Omental fat pad (tissue), 4 donors: ENCODE data around the gene COL4A1. TPM values are rescaled to one million over a fixed set of nuclear protein-coding genes. Genes with fewer than 3 reads are reported as not detected.
A peak's percentile ranks its signal among the peaks of the same experiment; 100 is the strongest.

Source experiments
- ATAC-seq: fragments of 150-250 bp; one replicate; pipeline ENCODE4 v1.9.1; 2016; ENCODE audit warnings: mild to moderate bottlenecking, moderate library complexity; ENCODE audit not compliant: low FRiP score
- DNase-seq: peaks from one replicate; pipeline ENCODE4 v3.0.0-alpha.2; 2019; ENCODE audit warnings: low spot score
- total RNA-seq, 4 donors: library from RNA; depleted of rRNA; stranded (reverse); fragments of >200 nt; gene quantifications; one replicate each; pipeline ENCODE4 v1.1.0, GENCODE V29; 2016
- TF ChIP-seq, protein P1 (sequence below), 3 donors: fragments of 450-650 bp; IDR thresholded peaks; one replicate each; pipeline ENCODE4 v1.5.1; 2016 to 2017; ENCODE audit warnings: antibody characterized with exemption in 3 of 3, mild to moderate bottlenecking in 3 of 3, moderate library complexity in 2 of 3

COL4A1 gene
- total RNA-seq, 4 donors from 2014 or later: 611 to 1,113 (median 995) TPM

DNA sequence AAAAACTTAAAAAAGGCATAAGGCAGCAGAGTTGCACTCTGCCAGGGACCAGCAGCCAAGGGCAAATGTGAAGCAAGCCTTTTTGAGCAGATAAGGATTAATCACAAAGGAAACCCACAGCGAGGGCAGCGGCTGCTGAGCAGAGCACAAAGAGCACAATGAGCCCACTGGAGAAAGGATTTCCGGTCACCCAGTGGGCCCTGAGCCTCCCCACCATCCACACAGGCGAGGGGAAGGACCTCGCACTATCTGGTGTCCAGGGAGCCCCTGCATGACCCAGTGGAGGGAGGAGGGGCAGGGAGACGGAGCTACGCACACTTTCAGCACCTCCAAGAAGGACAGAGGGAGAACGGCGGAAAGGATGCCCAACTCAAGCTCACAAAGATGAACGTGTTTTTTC lies 40.0 kb downstream of the COL4A1 start:
- TF ChIP-seq, protein P1, sequence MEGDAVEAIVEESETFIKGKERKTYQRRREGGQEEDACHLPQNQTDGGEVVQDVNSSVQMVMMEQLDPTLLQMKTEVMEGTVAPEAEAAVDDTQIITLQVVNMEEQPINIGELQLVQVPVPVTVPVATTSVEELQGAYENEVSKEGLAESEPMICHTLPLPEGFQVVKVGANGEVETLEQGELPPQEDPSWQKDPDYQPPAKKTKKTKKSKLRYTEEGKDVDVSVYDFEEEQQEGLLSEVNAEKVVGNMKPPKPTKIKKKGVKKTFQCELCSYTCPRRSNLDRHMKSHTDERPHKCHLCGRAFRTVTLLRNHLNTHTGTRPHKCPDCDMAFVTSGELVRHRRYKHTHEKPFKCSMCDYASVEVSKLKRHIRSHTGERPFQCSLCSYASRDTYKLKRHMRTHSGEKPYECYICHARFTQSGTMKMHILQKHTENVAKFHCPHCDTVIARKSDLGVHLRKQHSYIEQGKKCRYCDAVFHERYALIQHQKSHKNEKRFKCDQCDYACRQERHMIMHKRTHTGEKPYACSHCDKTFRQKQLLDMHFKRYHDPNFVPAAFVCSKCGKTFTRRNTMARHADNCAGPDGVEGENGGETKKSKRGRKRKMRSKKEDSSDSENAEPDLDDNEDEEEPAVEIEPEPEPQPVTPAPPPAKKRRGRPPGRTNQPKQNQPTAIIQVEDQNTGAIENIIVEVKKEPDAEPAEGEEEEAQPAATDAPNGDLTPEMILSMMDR (IDR thresholded peaks at IDR 0.05): no peak
- DNase-seq (no peak), ATAC-seq (no peak)

DNA sequence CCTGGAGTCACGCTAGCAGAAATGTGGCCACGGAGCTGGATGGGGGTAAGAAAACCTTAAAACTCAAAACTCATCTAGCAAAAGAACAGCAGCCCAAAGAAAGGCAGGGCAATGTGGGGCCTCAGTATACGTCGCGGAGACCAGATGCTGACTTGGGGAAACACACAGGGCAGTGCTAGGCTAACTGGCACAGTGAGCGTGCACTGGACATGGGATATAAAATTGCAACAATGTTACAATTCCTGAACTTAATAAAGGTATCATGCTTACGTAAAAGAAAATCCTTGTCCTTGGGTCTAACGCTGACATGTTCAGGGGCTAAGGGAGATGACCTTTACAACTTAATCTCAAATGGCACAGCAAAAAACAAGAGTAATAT lies 40.5 kb downstream of the COL4A1 start:
- ATAC-seq (no peak), DNase-seq (no peak)
- TF ChIP-seq, protein P1 (IDR thresholded peaks at IDR 0.05): no peak

DNA sequence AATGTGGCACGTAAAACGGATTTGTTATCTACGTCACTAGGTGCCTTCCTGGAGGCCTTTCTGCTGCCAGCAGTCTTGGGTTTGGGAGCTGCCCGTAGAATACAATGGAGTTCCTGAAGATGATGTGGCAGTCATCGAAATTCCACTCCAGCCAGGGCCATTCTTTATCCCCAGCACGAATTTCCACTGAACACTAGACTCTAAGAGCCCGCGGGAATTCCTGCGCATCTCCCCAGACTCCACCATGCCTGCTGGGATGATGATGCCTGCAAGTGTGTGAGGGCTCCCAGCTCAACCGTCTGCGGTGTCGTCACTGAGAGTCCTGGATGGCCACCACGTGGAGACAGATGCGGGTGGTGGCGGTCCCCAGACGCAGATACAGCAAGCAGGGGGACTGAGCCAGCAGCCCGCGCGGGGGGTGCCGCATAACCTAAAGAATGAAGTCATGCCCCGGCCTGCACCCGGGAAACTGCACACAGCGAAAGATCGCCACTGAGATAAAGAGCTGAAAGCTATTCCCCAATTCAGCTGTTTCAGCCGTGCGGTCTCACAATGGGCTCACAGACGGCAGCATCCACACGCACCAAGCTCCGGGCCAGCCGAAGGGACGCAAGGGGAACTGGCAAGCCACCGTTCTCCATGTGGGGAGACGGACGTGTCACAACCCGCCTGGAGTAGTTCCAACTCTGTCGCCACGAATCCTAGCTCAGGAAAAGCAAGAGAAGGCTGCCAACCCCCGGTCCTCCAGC lies 41.1 kb downstream of the COL4A1 start:
- no peak for ATAC-seq
- TF ChIP-seq, protein P1 (IDR thresholded peaks at IDR 0.05): no peak
- DNase-seq: no peak

DNA sequence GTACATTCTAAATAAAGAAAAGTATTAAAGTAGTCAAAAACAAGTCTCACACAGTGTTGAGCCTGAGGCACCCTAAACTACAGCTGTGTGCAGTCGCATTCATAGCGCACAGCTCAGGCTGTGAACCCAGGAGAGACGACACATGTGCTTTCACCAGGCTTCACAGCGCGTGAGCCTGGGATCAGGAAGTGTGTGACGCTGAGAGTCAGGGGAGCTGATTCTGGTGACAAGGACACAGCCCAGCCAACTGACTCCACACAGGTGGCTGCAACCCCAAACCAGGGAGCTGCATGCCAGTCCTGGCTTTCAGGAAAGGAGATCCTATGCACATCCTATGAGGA lies 41.6 kb downstream of the COL4A1 start:
- TF ChIP-seq, protein P1 (IDR thresholded peaks at IDR 0.05): no peak
- DNase-seq: no peak
- peak; percentile 6 for ATAC-seq

DNA sequence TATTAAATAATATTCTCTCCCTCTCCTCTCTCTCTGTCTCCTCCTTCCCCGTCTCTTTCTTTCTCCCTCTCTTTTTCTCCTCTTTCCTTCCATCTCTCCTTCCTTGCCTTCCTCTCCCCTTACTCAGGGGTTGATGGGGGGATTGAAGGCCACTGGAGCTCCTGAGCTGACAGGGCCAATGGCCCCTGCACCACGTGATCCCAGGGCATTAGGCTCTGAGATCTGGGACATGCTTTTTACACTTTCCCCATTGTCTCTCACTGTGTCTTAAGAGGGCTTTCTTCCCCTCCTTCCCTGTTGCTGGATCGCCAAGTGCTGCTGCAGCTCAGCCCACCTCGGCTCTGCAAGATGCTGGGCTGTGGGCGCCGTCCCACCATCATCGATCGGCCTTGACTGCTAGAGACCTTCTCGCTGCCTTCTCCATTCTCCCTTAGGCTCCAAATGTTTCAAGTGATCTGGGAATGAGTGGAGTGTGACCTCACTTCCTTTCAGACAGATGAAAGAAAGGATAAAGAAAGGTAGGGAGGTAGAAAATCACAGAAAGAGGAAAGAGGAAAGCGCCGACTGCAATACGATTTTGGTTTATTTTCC lies 42.2 kb downstream of the COL4A1 start:
- ATAC-seq (no peak), DNase-seq (no peak)
- TF ChIP-seq, protein P1 (IDR thresholded peaks at IDR 0.05): no peak

DNA sequence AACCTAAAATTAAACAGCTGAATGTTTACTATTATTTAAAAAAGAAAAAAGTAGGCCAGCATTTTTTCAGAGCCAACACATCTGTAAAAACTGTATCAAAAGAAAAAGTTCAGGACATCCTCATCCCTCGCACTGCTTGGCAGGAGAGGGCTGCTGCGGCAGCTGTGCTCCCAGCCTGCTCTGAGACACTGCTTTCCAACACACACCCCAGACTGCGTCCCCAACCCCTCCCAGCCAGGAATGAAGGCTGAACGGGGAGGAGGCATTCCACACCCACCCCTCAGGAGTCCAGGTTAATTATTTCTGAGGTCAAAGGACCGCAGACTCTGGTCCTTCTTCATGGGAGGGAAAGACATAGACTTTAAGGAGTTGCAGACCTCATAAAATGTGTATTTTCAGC lies 43.1 kb downstream of the COL4A1 start:
- TF ChIP-seq, protein P1 (IDR thresholded peaks at IDR 0.05): no peak
- ATAC-seq (no peak), DNase-seq (no peak)

DNA sequence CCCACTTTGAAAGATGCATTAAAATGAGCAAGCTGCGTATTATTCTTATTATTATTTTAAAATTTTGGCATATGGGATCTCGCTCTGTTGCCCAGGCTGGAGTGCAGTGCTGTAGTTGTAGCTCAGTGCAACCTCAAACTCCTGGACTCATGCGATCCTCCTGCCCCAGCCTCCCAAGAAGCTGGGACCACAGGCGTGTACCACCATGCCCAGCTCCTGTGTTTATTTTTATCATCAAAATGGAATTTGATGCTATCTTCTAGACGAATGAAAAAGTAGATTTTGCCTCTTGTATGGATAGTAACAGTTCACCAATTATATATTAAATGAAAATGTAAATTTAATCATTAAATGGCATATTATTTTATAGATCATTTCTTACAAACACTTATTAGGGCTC lies 43.6 kb downstream of the COL4A1 start:
- DNase-seq (no peak), ATAC-seq (no peak)
- TF ChIP-seq, protein P1 (IDR thresholded peaks at IDR 0.05): no peak
